Measurements from ENCODE around the gene ZSWIM8. TPM values are rescaled to one million over a fixed set of nuclear protein-coding genes. Genes with fewer than 3 reads are reported as not detected.

The ZSWIM8 gene
- total RNA-seq, 1 donor from 2014 or later: 131 TPM

DNA sequence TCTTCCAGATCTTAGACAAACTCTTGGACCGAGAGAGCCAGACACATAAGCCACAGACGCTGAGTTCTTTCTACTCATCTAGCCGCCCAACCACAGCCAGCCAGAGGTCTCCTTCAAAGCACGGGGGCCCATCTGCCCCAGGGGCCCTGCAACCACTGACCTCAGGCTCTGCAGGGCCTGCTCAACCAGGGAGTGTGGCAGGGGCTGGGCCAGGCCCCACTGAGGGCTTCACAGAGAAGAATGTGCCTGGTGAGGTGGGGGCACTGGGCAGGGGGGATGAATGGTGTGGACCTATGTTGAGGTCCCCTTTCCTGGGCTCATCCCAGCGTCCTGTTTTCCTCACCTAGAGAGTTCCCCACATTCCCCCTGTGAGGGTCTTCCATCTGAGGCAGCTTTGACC, 11.4 kb downstream of the ZSWIM8 start:
- H3K27me3 Mint-ChIP-seq (ENCODE audit: low read depth): no peaks in the 10 kb centered on the region
- H3K36me3 Mint-ChIP-seq: peaks cover 34% of the 10 kb centered on the region

DNA sequence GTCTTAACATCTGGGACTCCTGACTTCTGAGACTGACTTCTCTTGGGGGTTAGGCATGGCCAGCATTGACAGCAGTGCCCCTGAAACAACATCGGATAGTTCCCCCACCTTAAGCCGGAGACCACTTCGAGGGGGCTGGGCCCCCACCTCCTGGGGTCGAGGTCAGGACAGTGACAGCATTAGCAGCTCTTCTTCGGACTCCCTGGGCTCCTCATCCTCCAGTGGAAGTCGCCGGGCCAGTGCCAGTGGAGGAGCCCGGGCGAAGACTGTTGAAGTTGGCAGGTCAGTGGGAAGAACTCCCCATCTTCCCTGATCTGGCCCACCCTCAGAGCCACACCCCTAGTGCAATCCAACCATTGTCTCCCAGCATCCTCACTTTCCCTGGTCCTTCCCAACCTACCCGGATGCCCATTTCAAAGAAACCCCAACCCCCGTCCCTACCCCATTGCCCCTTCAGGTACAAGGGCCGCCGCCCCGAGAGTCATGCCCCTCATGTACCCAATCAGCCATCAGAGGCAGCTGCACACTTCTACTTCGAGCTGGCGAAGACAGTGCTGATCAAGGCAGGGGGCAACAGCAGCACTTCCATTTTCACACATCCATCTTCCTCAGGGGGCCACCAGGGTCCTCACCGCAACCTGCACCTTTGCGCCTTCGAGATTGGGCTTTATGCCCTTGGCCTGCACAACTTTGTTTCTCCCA, 12.1 kb downstream of the ZSWIM8 start:
- Mint-ChIP-seq H3K27me3 (ENCODE audit: low read depth) (no peaks in the 10 kb centered on the region), H3K9me3 (no peaks in the 10 kb centered on the region), H3K27ac (no peak overlapping the region), H3K36me3 (peaks cover 34% of the 10 kb centered on the region), H3K4me1 (no peaks in the 10 kb centered on the region), H3K4me3 (no peak overlapping the region)
- TF ChIP-seq, protein P1, sequence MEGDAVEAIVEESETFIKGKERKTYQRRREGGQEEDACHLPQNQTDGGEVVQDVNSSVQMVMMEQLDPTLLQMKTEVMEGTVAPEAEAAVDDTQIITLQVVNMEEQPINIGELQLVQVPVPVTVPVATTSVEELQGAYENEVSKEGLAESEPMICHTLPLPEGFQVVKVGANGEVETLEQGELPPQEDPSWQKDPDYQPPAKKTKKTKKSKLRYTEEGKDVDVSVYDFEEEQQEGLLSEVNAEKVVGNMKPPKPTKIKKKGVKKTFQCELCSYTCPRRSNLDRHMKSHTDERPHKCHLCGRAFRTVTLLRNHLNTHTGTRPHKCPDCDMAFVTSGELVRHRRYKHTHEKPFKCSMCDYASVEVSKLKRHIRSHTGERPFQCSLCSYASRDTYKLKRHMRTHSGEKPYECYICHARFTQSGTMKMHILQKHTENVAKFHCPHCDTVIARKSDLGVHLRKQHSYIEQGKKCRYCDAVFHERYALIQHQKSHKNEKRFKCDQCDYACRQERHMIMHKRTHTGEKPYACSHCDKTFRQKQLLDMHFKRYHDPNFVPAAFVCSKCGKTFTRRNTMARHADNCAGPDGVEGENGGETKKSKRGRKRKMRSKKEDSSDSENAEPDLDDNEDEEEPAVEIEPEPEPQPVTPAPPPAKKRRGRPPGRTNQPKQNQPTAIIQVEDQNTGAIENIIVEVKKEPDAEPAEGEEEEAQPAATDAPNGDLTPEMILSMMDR (IDR thresholded peaks at IDR 0.05; ENCODE audit: unreplicated experiment): no peak
- DNase-seq (ENCODE audit: low spot score in 2 of 2, unreplicated experiment in 2 of 2): no peak

More for the DNA sequence above, 11.4 kb downstream of the ZSWIM8 start:
- TF ChIP-seq, protein P1 (IDR thresholded peaks at IDR 0.05; ENCODE audit: unreplicated experiment): no peak
- Mint-ChIP-seq H3K4me3 (no peak overlapping the region), H3K4me1 (no peaks in the 10 kb centered on the region), H3K27ac (no peak overlapping the region), H3K9me3 (no peaks in the 10 kb centered on the region)
- no peak for DNase-seq (ENCODE audit: low spot score in 2 of 2, unreplicated experiment in 2 of 2)

DNA sequence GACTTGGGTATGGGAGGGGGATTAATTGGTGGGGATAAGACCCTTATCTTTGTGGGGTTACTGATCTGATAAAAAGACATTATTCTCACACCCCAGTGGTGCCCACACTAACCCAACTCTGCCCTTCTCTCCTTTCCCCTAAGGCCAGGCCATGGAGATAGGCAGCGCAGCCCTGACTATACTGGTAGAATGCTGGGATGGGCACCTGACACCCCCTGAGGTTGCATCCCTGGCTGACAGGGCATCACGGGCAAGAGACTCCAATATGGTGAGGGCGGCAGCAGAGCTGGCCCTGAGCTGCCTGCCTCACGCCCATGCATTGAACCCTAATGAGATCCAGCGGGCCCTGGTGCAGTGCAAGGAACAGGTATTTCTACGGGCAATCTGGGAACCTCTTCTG, 12.7 kb downstream of the ZSWIM8 start:
- H3K36me3 Mint-ChIP-seq: peaks cover 37% of the 10 kb centered on the region
- no peak for DNase-seq (ENCODE audit: low spot score in 2 of 2, unreplicated experiment in 2 of 2)
- TF ChIP-seq, protein P1 (IDR thresholded peaks at IDR 0.05; ENCODE audit: unreplicated experiment): no peak
- H3K9me3 Mint-ChIP-seq: no peaks in the 10 kb centered on the region
- H3K4me3 Mint-ChIP-seq: no peak overlapping the region
- H3K4me1 Mint-ChIP-seq: no peaks in the 10 kb centered on the region
- H3K27ac Mint-ChIP-seq: no peak overlapping the region
- no peaks in the 10 kb centered on the region for H3K27me3 Mint-ChIP-seq (ENCODE audit: low read depth)

DNA sequence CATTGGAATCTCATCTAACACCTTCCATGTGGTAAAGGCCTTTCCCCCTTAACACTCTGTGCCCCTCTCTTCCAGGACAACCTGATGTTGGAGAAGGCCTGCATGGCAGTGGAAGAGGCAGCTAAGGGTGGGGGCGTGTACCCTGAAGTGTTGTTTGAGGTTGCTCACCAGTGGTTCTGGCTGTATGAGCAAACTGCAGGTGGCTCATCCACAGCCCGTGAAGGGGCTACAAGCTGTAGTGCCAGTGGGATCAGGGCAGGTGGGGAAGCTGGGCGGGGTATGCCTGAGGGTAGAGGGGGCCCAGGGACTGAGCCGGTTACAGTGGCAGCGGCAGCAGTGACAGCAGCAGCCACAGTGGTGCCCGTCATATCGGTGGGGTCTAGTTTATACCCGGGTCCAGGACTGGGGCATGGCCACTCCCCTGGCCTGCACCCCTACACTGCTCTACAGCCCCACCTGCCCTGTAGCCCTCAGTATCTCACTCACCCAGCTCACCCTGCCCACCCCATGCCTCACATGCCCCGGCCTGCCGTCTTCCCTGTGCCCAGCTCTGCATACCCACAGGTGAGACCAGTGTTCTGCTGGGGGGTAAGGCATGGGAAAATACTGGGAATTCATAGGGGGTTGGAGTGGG, 13.6 kb downstream of the ZSWIM8 start:
- H3K27me3 Mint-ChIP-seq (ENCODE audit: low read depth): no peaks in the 10 kb centered on the region
- no peaks in the 10 kb centered on the region for H3K4me1 Mint-ChIP-seq
- TF ChIP-seq, protein P1 (IDR thresholded peaks at IDR 0.05; ENCODE audit: unreplicated experiment): no peak
- no peak overlapping the region for H3K4me3 Mint-ChIP-seq
- H3K9me3 Mint-ChIP-seq: no peaks in the 10 kb centered on the region
- H3K27ac Mint-ChIP-seq: no peak overlapping the region
- DNase-seq (ENCODE audit: low spot score in 2 of 2, unreplicated experiment in 2 of 2): no peak
- peaks cover 33% of the 10 kb centered on the region for H3K36me3 Mint-ChIP-seq

DNA sequence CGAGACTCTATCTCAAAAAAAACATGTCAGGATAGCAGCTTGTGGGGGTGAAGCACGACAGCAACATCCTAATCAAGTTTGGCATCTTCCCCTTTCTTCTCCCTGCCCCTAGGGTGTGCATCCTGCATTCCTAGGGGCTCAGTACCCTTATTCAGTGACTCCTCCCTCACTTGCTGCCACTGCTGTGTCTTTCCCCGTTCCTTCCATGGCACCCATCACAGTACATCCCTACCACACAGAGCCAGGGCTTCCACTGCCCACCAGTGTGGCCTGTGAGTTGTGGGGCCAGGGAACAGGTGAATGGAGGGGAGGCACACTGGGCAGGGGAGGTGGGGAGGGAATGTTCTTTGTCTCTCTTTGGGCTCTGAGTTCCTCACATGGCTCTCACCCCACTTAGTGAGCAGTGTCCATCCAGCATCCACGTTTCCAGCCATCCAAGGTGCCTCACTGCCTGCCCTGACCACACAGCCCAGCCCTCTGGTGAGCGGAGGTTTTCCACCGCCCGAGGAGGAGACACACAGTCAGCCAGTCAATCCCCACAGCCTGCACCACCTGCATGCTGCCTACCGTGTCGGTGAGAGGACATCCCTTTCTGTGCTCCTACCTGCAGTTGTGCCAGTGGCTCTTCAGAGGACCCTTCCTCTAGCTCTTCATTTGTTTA, 14.6 kb downstream of the ZSWIM8 start:
- TF ChIP-seq, protein P1 (IDR thresholded peaks at IDR 0.05; ENCODE audit: unreplicated experiment): no peak
- H3K4me1 Mint-ChIP-seq: no peaks in the 10 kb centered on the region
- H3K9me3 Mint-ChIP-seq: no peaks in the 10 kb centered on the region
- DNase-seq (ENCODE audit: low spot score in 2 of 2, unreplicated experiment in 2 of 2): no peak
- H3K27me3 Mint-ChIP-seq (ENCODE audit: low read depth): no peaks in the 10 kb centered on the region
- H3K36me3 Mint-ChIP-seq: peaks cover 28% of the 10 kb centered on the region
- H3K4me3 Mint-ChIP-seq: no peak overlapping the region
- H3K27ac Mint-ChIP-seq: no peak overlapping the region

All from mesothelial cell of epicardium (in vitro differentiated cells).